T-helper 17 cell (primary cell): ENCODE results near the gene YTHDF2. TPM values are rescaled to one million over a fixed set of nuclear protein-coding genes. Genes with fewer than 3 reads are reported as not detected.
"Not testable (repeated sequence)": the region's sequence is repeated elsewhere in the genome, so short reads cannot be mapped to it uniquely, and the experiment has no call there.

Source experiments
- ATAC-seq: fragments of 150-1000 bp; cut with Tn5 transposase; 2 replicates; pipeline ENCODE4 v1.10.0; 2021; ENCODE audit warnings: mild to moderate bottlenecking, moderate library complexity
- DNase-seq, 3 donors: peaks; one replicate each; pipeline versions ENCODE4 v3.0.0 to v3.0.0-alpha.2; 2020 to 2021
- H3K9me3 ChIP-seq: one replicate; pipeline ENCODE4 v1.7.0; 2013; ENCODE audit warnings: low read length, mild to moderate bottlenecking; ENCODE audit not compliant: control insufficient read depth, poor library complexity, severe bottlenecking
- H3K27ac Mint-ChIP-seq: one replicate; pipeline ENCODE4 v1.8.0; 2022; ENCODE audit warnings: mild to moderate bottlenecking, moderate library complexity, mixed read lengths
- H3K27me3 Mint-ChIP-seq: one replicate; pipeline ENCODE4 v1.8.0; 2022; ENCODE audit warnings: mixed read lengths
- H3K36me3 Mint-ChIP-seq: one replicate; pipeline ENCODE4 v1.8.0; 2022; ENCODE audit warnings: low read depth, mixed read lengths
- H3K4me1 Mint-ChIP-seq: one replicate; pipeline ENCODE4 v1.8.0; 2022; ENCODE audit warnings: mild to moderate bottlenecking, mixed read lengths
- H3K4me3 Mint-ChIP-seq: one replicate; pipeline ENCODE4 v1.8.0; 2022; ENCODE audit warnings: mild to moderate bottlenecking, moderate library complexity, mixed read lengths
- total RNA-seq, 4 donors: library from RNA in 2 of 4; stranded (reverse) in 2 of 4; gene quantifications; one replicate each; pipeline ENCODE4 v1.2.3 and lab custom pipeline; 2022 to 2026

Gene YTHDF2
- total RNA-seq, 2 donors from 2014 or later: 70.9 to 79.7 TPM

GRCh38 chr1:28794582-28794981 lies 57.8 kb downstream of the YTHDF2 start:
- not testable (repeated sequence) for H3K27ac Mint-ChIP-seq, H3K4me3 Mint-ChIP-seq, ATAC-seq, H3K9me3 ChIP-seq, DNase-seq, H3K4me1 Mint-ChIP-seq, H3K36me3 Mint-ChIP-seq
- peaks cover 46% of the 10 kb centered on the region for H3K27me3 Mint-ChIP-seq

- peaks cover 3% of the 10 kb centered on the region for H3K4me1 Mint-ChIP-seq
- H3K36me3 Mint-ChIP-seq: peaks cover 2% of the 10 kb centered on the region
- ATAC-seq (no peak), DNase-seq (no peak)
- H3K27me3 Mint-ChIP-seq: peaks cover 36% of the 10 kb centered on the region
- no peaks in the 10 kb centered on the region for H3K9me3 ChIP-seq
- H3K27ac Mint-ChIP-seq: no peak overlapping the region
- no peak overlapping the region for H3K4me3 Mint-ChIP-seq
These were observed 59.8 kb downstream of the YTHDF2 start for GRCh38 chr1:28796352-28797211.

- H3K27ac Mint-ChIP-seq: no peak overlapping the region
These were observed 63.6 kb downstream of the YTHDF2 start for GRCh38 chr1:28800324-28800723.

GRCh38 chr1:28801461-28801860 lies 64.7 kb downstream of the YTHDF2 start:
- no peak for DNase-seq
- Mint-ChIP-seq H3K4me1 (no peaks in the 10 kb centered on the region), H3K4me3 (no peak overlapping the region), H3K27ac (no peak overlapping the region), H3K27me3 (peaks cover 25% of the 10 kb centered on the region), H3K36me3 (no peaks in the 10 kb centered on the region)
- no peak for ATAC-seq
- H3K9me3 ChIP-seq: no peaks in the 10 kb centered on the region

More at GRCh38 chr1:28800324-28800723, 63.6 kb downstream of the YTHDF2 start:
- H3K9me3 ChIP-seq: no peaks in the 10 kb centered on the region
- ATAC-seq (no peak), DNase-seq (no peak)
- H3K4me1 Mint-ChIP-seq: peaks cover 3% of the 10 kb centered on the region
- H3K36me3 Mint-ChIP-seq: no peaks in the 10 kb centered on the region
- H3K27me3 Mint-ChIP-seq: peaks cover 26% of the 10 kb centered on the region
- no peak overlapping the region for H3K4me3 Mint-ChIP-seq

GRCh38 chr1:28803051-28803450 lies 66.3 kb downstream of the YTHDF2 start:
- H3K36me3 Mint-ChIP-seq: no peaks in the 10 kb centered on the region
- peaks cover 12% of the 10 kb centered on the region for H3K27me3 Mint-ChIP-seq
- DNase-seq (no peak), ATAC-seq (no peak)
- no peak overlapping the region for H3K27ac Mint-ChIP-seq
- H3K4me3 Mint-ChIP-seq: no peak overlapping the region
- no peaks in the 10 kb centered on the region for H3K4me1 Mint-ChIP-seq
- no peaks in the 10 kb centered on the region for H3K9me3 ChIP-seq

- H3K27ac Mint-ChIP-seq: no peak overlapping the region
- no peak overlapping the region for H3K4me3 Mint-ChIP-seq
These were observed 66.9 kb downstream of the YTHDF2 start for GRCh38 chr1:28803662-28804061.

GRCh38 chr1:28804071-28804470 lies 67.3 kb downstream of the YTHDF2 start:
- ATAC-seq (no peak), DNase-seq (no peak)
- Mint-ChIP-seq H3K4me3 (no peak overlapping the region), H3K36me3 (no peaks in the 10 kb centered on the region), H3K4me1 (no peaks in the 10 kb centered on the region), H3K27me3 (peaks cover 6% of the 10 kb centered on the region), H3K27ac (no peak overlapping the region)
- no peaks in the 10 kb centered on the region for H3K9me3 ChIP-seq

More at GRCh38 chr1:28803662-28804061, 66.9 kb downstream of the YTHDF2 start:
- no peaks in the 10 kb centered on the region for H3K9me3 ChIP-seq
- Mint-ChIP-seq H3K36me3 (no peaks in the 10 kb centered on the region), H3K4me1 (no peaks in the 10 kb centered on the region), H3K27me3 (peaks cover 10% of the 10 kb centered on the region)
- ATAC-seq (no peak), DNase-seq (no peak)

GRCh38 chr1:28807046-28807445 lies 70.3 kb downstream of the YTHDF2 start:
- Mint-ChIP-seq H3K4me3 (no peak overlapping the region), H3K27me3 (peaks cover 25% of the 10 kb centered on the region), H3K27ac (no peak overlapping the region), H3K4me1 (no peaks in the 10 kb centered on the region), H3K36me3 (no peaks in the 10 kb centered on the region)
- ATAC-seq (no peak), DNase-seq (no peak)
- no peaks in the 10 kb centered on the region for H3K9me3 ChIP-seq

- H3K27ac Mint-ChIP-seq: no peak overlapping the region
- no peak for DNase-seq
- ATAC-seq: no peak
- peaks cover 30% of the 10 kb centered on the region for H3K27me3 Mint-ChIP-seq
- H3K36me3 Mint-ChIP-seq: no peaks in the 10 kb centered on the region
- no peak overlapping the region for H3K4me3 Mint-ChIP-seq
- no peaks in the 10 kb centered on the region for H3K4me1 Mint-ChIP-seq
- H3K9me3 ChIP-seq: no peaks in the 10 kb centered on the region
These were observed 71.2 kb downstream of the YTHDF2 start for GRCh38 chr1:28807986-28808385.

- H3K36me3 Mint-ChIP-seq: no peaks in the 10 kb centered on the region
These were observed 74.6 kb downstream of the YTHDF2 start for GRCh38 chr1:28811369-28811765.

GRCh38 chr1:28811766-28812668 lies 75.3 kb downstream of the YTHDF2 start, which contains the start of gene OPRD1:
TSS of gene OPRD1 (plus strand) at chr1:28812170. CDS start at chr1:28812384, 214 bp downstream.
- no peaks in the 10 kb centered on the region for H3K9me3 ChIP-seq
- no peaks in the 10 kb centered on the region for H3K36me3 Mint-ChIP-seq
- no peak for DNase-seq
- ATAC-seq: no peak
- H3K4me1 Mint-ChIP-seq: no peaks in the 10 kb centered on the region
- H3K4me3 Mint-ChIP-seq: peak within 1 kb of the TSS; percentile 19
- H3K27ac Mint-ChIP-seq: no peak within 1 kb of the TSS
- H3K27me3 Mint-ChIP-seq: peaks cover 56% of the 10 kb centered on the region

More at GRCh38 chr1:28811369-28811765, 74.6 kb downstream of the YTHDF2 start:
- Mint-ChIP-seq H3K27me3 (peaks cover 51% of the 10 kb centered on the region), H3K4me1 (no peaks in the 10 kb centered on the region), H3K4me3 (peak overlapping the region; percentile 19), H3K27ac (no peak overlapping the region)
- no peaks in the 10 kb centered on the region for H3K9me3 ChIP-seq
- no peak for ATAC-seq
- DNase-seq: no peak

- Mint-ChIP-seq H3K27ac (no peak overlapping the region), H3K4me3 (no peak overlapping the region), H3K4me1 (no peaks in the 10 kb centered on the region), H3K36me3 (no peaks in the 10 kb centered on the region), H3K27me3 (peaks cover 60% of the 10 kb centered on the region)
- no peak for ATAC-seq
- no peaks in the 10 kb centered on the region for H3K9me3 ChIP-seq
- DNase-seq: no peak
These were observed 76.1 kb downstream of the YTHDF2 start for GRCh38 chr1:28812669-28813468.
